Thoracic aorta (tissue), 2 donors: ENCODE results near the gene CHCHD4. TPM values are rescaled to one million over a fixed set of nuclear protein-coding genes. Genes with fewer than 3 reads are reported as not detected.
A peak's percentile ranks its signal among the peaks of the same experiment; 100 is the strongest.

Experiments
- ATAC-seq: fragments of 150-250 bp; one replicate; pipeline ENCODE4 v1.8.0; 2017; ENCODE audit warnings: low read depth; ENCODE audit not compliant: insufficient number of reproducible peaks, low FRiP score
- DNase-seq: peaks from one replicate; pipeline ENCODE4 v3.0.0-alpha.2; 2020; ENCODE audit warnings: low spot score
- H3K27ac ChIP-seq, 2 donors: fragments of 200-600 bp; sonication (generic); 1 replicate in 1 of 2; 2 replicates in 1 of 2; pipeline ENCODE4 v1.5.1; 2016; ENCODE audit warnings: mild to moderate bottlenecking in 2 of 2, moderate library complexity in 2 of 2
- H3K27me3 ChIP-seq: fragments of 200-600 bp; sonication (generic); replicated peaks from 2 replicates; pipeline ENCODE4 v1.6.0; 2016; ENCODE audit warnings: mild to moderate bottlenecking; ENCODE audit not compliant: insufficient read depth
- H3K36me3 ChIP-seq: fragments of 200-600 bp; sonication (generic); one replicate; pipeline ENCODE4 v1.5.1; 2016
- H3K4me1 ChIP-seq, 2 donors: fragments of 200-600 bp; sonication (generic); 1 replicate in 1 of 2; 2 replicates in 1 of 2; pipeline versions ENCODE4 v1.5.1 to v1.6.0; 2016; ENCODE audit warnings: low read depth in 2 of 2, mild to moderate bottlenecking in 1 of 2; ENCODE audit not compliant: control insufficient read depth in 1 of 2
- H3K4me3 ChIP-seq: fragments of 200-600 bp; sonication (generic); 2 replicates; pipeline ENCODE4 v1.5.1; 2016; ENCODE audit warnings: mild to moderate bottlenecking
- H3K9me3 ChIP-seq: fragments of 200-600 bp; sonication (generic); 2 replicates; pipeline ENCODE4 v1.5.1; 2016
- total RNA-seq, 2 donors: library from RNA; depleted of rRNA; stranded (reverse); fragments of >200 nt; gene quantifications; one replicate each; pipeline versions ENCODE4 v1.1.0 to v1.2.3, GENCODE V29; 2016
- TF ChIP-seq, protein P1 (sequence below): fragments of 200-600 bp; sonication (generic); IDR thresholded peaks from one replicate; pipeline ENCODE4 v1.5.1; 2019; ENCODE audit warnings: antibody characterized with exemption

Gene CHCHD4
- total RNA-seq, 2 donors from 2014 or later, result 6.6 to 7.5 TPM

GRCh38 chr3:14131134-14131533 lies 6.5 kb upstream of the CHCHD4 start:
- peaks cover 72% of the 10 kb centered on the region for H3K36me3 ChIP-seq
- ATAC-seq, result no peak
- peak overlapping the region in 1 of 2 donors; percentile 25 for H3K27ac ChIP-seq

GRCh38 chr3:14130707-14131106 lies 6.0 kb upstream of the CHCHD4 start:
- ATAC-seq (no peak), DNase-seq (no peak)
- peak overlapping the region in 1 of 2 donors; percentile 25 for H3K27ac ChIP-seq
- H3K27me3 ChIP-seq, result no peaks in the 10 kb centered on the region
- peaks cover 13 to 23% of the 10 kb centered on the region in 2 donors for H3K4me1 ChIP-seq
- no peak overlapping the region for H3K4me3 ChIP-seq
- TF ChIP-seq, protein P1, sequence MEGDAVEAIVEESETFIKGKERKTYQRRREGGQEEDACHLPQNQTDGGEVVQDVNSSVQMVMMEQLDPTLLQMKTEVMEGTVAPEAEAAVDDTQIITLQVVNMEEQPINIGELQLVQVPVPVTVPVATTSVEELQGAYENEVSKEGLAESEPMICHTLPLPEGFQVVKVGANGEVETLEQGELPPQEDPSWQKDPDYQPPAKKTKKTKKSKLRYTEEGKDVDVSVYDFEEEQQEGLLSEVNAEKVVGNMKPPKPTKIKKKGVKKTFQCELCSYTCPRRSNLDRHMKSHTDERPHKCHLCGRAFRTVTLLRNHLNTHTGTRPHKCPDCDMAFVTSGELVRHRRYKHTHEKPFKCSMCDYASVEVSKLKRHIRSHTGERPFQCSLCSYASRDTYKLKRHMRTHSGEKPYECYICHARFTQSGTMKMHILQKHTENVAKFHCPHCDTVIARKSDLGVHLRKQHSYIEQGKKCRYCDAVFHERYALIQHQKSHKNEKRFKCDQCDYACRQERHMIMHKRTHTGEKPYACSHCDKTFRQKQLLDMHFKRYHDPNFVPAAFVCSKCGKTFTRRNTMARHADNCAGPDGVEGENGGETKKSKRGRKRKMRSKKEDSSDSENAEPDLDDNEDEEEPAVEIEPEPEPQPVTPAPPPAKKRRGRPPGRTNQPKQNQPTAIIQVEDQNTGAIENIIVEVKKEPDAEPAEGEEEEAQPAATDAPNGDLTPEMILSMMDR, result no peak
- no peaks in the 10 kb centered on the region for H3K9me3 ChIP-seq
- H3K36me3 ChIP-seq, result peaks cover 68% of the 10 kb centered on the region

More at GRCh38 chr3:14131134-14131533, 6.5 kb upstream of the CHCHD4 start:
- TF ChIP-seq, protein P1, result no peak
- Histone ChIP-seq H3K4me3 (no peak overlapping the region), H3K9me3 (no peaks in the 10 kb centered on the region), H3K4me1 (peaks cover 13 to 23% of the 10 kb centered on the region in 2 donors), H3K27me3 (no peaks in the 10 kb centered on the region)
- DNase-seq, result no peak

GRCh38 chr3:14130230-14130629 lies 5.6 kb upstream of the CHCHD4 start:
- Histone ChIP-seq H3K27me3 (no peaks in the 10 kb centered on the region), H3K27ac (peak overlapping the region in 1 of 2 donors; percentile 11), H3K9me3 (no peaks in the 10 kb centered on the region), H3K4me3 (no peak overlapping the region), H3K4me1 (peaks cover 13 to 23% of the 10 kb centered on the region in 2 donors), H3K36me3 (peaks cover 63% of the 10 kb centered on the region)
- TF ChIP-seq, protein P1, result no peak
- no peak for ATAC-seq
- DNase-seq, result no peak

- ATAC-seq (no peak), DNase-seq (no peak)
- Histone ChIP-seq H3K27me3 (no peaks in the 10 kb centered on the region), H3K4me3 (no peak overlapping the region), H3K36me3 (peaks cover 54% of the 10 kb centered on the region), H3K9me3 (no peaks in the 10 kb centered on the region), H3K4me1 (peaks cover 13 to 23% of the 10 kb centered on the region in 2 donors), H3K27ac (peak overlapping the region in 1 of 2 donors; percentile 16)
- TF ChIP-seq, protein P1, result no peak
These were observed 4.6 kb upstream of the CHCHD4 start for GRCh38 chr3:14129296-14129695.

GRCh38 chr3:14128724-14129123 lies 4.1 kb upstream of the CHCHD4 start:
- TF ChIP-seq, protein P1, result no peak
- Histone ChIP-seq H3K27ac (no peak overlapping the region), H3K4me3 (no peak overlapping the region), H3K27me3 (no peaks in the 10 kb centered on the region), H3K4me1 (peaks cover 14 to 26% of the 10 kb centered on the region in 2 donors), H3K9me3 (no peaks in the 10 kb centered on the region), H3K36me3 (peaks cover 48% of the 10 kb centered on the region)
- DNase-seq (no peak), ATAC-seq (no peak)
